ENCODE measurements around the gene IL18.

IL18 gene

GRCh38 chr11:112156153-112156955 is 7.5 kb downstream of the IL18 start:
- Histone ChIP-seq H4K20me1 (ENCODE audit: insufficient read depth, low read length) (no peaks in the 10 kb centered on the region), H2AFZ (ENCODE audit: low read depth, low read length) (no peak overlapping the region), H3K4me3 (ENCODE audit: low read depth in 1 of 2, low read length in 2 of 2) (no peak overlapping the region), H3K9me3 (ENCODE audit: insufficient read depth, low read length, severe bottlenecking) (no peaks in the 10 kb centered on the region), H3K9ac (ENCODE audit: low read depth, low read length) (no peak overlapping the region), H3K4me1 (ENCODE audit: insufficient read depth, low read length) (no peaks in the 10 kb centered on the region), H3K36me3 (ENCODE audit: insufficient read depth, low read length) (no peaks in the 10 kb centered on the region), H3K27ac (ENCODE audit: low read length) (no peak overlapping the region), H3K79me2 (ENCODE audit: insufficient read depth, low read length) (no peaks in the 10 kb centered on the region), H3K27me3 (ENCODE audit: insufficient read depth, low read length, poor library complexity) (no peaks in the 10 kb centered on the region), H3K4me2 (ENCODE audit: insufficient read depth, low read length) (no peak overlapping the region)
- TF ChIP-seq EZH2 (IDR thresholded peaks at IDR 0.05; ENCODE audit: borderline replicate concordance, low read depth, low read length, severe bottlenecking), result no peak
- TF ChIP-seq, protein P1, sequence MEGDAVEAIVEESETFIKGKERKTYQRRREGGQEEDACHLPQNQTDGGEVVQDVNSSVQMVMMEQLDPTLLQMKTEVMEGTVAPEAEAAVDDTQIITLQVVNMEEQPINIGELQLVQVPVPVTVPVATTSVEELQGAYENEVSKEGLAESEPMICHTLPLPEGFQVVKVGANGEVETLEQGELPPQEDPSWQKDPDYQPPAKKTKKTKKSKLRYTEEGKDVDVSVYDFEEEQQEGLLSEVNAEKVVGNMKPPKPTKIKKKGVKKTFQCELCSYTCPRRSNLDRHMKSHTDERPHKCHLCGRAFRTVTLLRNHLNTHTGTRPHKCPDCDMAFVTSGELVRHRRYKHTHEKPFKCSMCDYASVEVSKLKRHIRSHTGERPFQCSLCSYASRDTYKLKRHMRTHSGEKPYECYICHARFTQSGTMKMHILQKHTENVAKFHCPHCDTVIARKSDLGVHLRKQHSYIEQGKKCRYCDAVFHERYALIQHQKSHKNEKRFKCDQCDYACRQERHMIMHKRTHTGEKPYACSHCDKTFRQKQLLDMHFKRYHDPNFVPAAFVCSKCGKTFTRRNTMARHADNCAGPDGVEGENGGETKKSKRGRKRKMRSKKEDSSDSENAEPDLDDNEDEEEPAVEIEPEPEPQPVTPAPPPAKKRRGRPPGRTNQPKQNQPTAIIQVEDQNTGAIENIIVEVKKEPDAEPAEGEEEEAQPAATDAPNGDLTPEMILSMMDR (IDR thresholded peaks at IDR 0.05; ENCODE audit: borderline replicate concordance, extremely low read depth, low read length, poor library complexity, severe bottlenecking), result no peak
- ATAC-seq (ENCODE audit: insufficient read depth, low read depth), result no peak
- no peak for DNase-seq

DNA sequence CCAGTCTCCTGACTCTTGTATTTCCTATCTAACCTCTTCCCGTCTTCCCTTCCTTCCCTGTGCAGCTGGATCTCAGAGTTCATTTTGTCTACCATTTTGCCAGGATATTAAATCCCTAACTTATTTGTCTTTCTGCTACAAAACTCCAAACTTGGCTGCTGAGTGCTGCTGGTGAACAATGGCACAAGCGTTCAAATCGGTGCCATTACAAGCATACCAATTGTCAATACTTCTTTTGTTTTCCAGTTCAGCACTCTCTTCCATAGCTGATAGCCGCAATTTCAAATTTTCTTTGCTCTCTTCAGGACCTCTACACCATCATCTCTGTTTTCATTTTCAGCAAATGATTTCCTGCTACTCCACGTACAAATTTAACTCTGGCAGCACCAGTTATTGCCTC is 13.4 kb downstream of the IL18 start:
- H3K4me3 ChIP-seq (ENCODE audit: low read depth in 1 of 2, low read length in 2 of 2), result no peak overlapping the region
- no peak overlapping the region for H2AFZ ChIP-seq (ENCODE audit: low read depth, low read length)
- TF ChIP-seq, protein P1 (IDR thresholded peaks at IDR 0.05; ENCODE audit: borderline replicate concordance, extremely low read depth, low read length, poor library complexity, severe bottlenecking), result no peak
- no peak for TF ChIP-seq EZH2 (IDR thresholded peaks at IDR 0.05; ENCODE audit: borderline replicate concordance, low read depth, low read length, severe bottlenecking)
- H3K36me3 ChIP-seq (ENCODE audit: insufficient read depth, low read length), result no peaks in the 10 kb centered on the region
- no peaks in the 10 kb centered on the region for H3K4me1 ChIP-seq (ENCODE audit: insufficient read depth, low read length)
- no peak for ATAC-seq (ENCODE audit: insufficient read depth, low read depth)
- no peaks in the 10 kb centered on the region for H3K9me3 ChIP-seq (ENCODE audit: insufficient read depth, low read length, severe bottlenecking)
- no peak overlapping the region for H3K9ac ChIP-seq (ENCODE audit: low read depth, low read length)
- H3K27ac ChIP-seq (ENCODE audit: low read length), result no peak overlapping the region
- no peaks in the 10 kb centered on the region for H4K20me1 ChIP-seq (ENCODE audit: insufficient read depth, low read length)
- no peaks in the 10 kb centered on the region for H3K79me2 ChIP-seq (ENCODE audit: insufficient read depth, low read length)
- H3K4me2 ChIP-seq (ENCODE audit: insufficient read depth, low read length), result no peak overlapping the region
- no peak for DNase-seq
- no peaks in the 10 kb centered on the region for H3K27me3 ChIP-seq (ENCODE audit: insufficient read depth, low read length, poor library complexity)

DNA sequence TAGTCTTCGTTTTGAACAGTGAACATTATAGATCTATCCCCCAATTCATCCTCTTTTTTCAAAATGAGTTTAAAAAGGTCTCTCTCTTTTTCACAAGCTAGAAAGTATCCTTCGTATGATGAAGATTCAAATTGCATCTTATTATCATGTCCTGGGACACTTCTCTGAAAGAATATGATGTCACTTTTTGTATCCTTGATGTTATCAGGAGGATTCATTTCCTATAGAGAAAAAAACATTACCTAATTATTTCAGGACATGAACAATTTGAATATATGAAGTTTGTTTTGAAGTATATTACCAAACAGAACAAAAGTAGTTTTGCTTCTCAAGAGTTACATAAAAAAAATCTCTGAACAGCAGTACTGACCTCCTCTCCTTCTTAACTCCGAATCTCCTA is 20.3 kb downstream of the IL18 start:
- no peak overlapping the region for H3K4me3 ChIP-seq (ENCODE audit: low read depth in 1 of 2, low read length in 2 of 2)
- no peaks in the 10 kb centered on the region for H3K79me2 ChIP-seq (ENCODE audit: insufficient read depth, low read length)
- H3K27me3 ChIP-seq (ENCODE audit: insufficient read depth, low read length, poor library complexity), result no peaks in the 10 kb centered on the region
- no peak for TF ChIP-seq EZH2 (IDR thresholded peaks at IDR 0.05; ENCODE audit: borderline replicate concordance, low read depth, low read length, severe bottlenecking)
- TF ChIP-seq, protein P1 (IDR thresholded peaks at IDR 0.05; ENCODE audit: borderline replicate concordance, extremely low read depth, low read length, poor library complexity, severe bottlenecking), result no peak
- H3K4me1 ChIP-seq (ENCODE audit: insufficient read depth, low read length), result no peaks in the 10 kb centered on the region
- peaks cover 7% of the 10 kb centered on the region for H3K9me3 ChIP-seq (ENCODE audit: insufficient read depth, low read length, severe bottlenecking)
- H3K4me2 ChIP-seq (ENCODE audit: insufficient read depth, low read length), result no peak overlapping the region
- H2AFZ ChIP-seq (ENCODE audit: low read depth, low read length), result no peak overlapping the region
- H3K36me3 ChIP-seq (ENCODE audit: insufficient read depth, low read length), result no peaks in the 10 kb centered on the region
- DNase-seq (no peak), ATAC-seq (ENCODE audit: insufficient read depth, low read depth) (no peak)
- H3K27ac ChIP-seq (ENCODE audit: low read length), result no peak overlapping the region
- H3K9ac ChIP-seq (ENCODE audit: low read depth, low read length), result no peak overlapping the region
- H4K20me1 ChIP-seq (ENCODE audit: insufficient read depth, low read length), result no peaks in the 10 kb centered on the region

Measured in DND-41 (cell line).